HG02678 (cell line): ENCODE measurements around the gene SIGLEC8.
"Not testable (repeated sequence)": the region's sequence is repeated elsewhere in the genome, so short reads cannot be mapped to it uniquely, and the experiment has no call there.

Experiments used
- ATAC-seq: cut with Tn5 transposase; IDR thresholded peaks from one replicate; pipeline ENCODE4 v1.9.1; 2021; ENCODE audit warnings: mild to moderate bottlenecking, moderate library complexity; ENCODE audit not compliant: unreplicated experiment

SIGLEC8 gene

GRCh38 chr19:51473009-51473707, 14.9 kb upstream of the SIGLEC8 start:
- no peak for ATAC-seq

GRCh38 chr19:51472607-51473006, 14.4 kb upstream of the SIGLEC8 start:
- ATAC-seq = no peak

GRCh38 chr19:51471527-51471926, 13.3 kb upstream of the SIGLEC8 start:
- ATAC-seq = no peak

GRCh38 chr19:51470966-51471365, 12.7 kb upstream of the SIGLEC8 start:
- no peak for ATAC-seq

- ATAC-seq = no peak
Measured at GRCh38 chr19:51469629-51470028, 11.4 kb upstream of the SIGLEC8 start.

- ATAC-seq = no peak
Measured at GRCh38 chr19:51469162-51469561, 10.9 kb upstream of the SIGLEC8 start.

GRCh38 chr19:51468545-51468920, 10.3 kb upstream of the SIGLEC8 start:
- ATAC-seq = no peak

GRCh38 chr19:51467864-51468544, 9.8 kb upstream of the SIGLEC8 start:
- ATAC-seq = no peak

- no peak for ATAC-seq
Measured at GRCh38 chr19:51466723-51467122, 8.5 kb upstream of the SIGLEC8 start.

GRCh38 chr19:51463976-51464581, 5.8 kb upstream of the SIGLEC8 start:
- ATAC-seq = not testable (repeated sequence)

- ATAC-seq = no peak
Measured at GRCh38 chr19:51462681-51463080, 4.4 kb upstream of the SIGLEC8 start.

GRCh38 chr19:51462276-51462675, 4.0 kb upstream of the SIGLEC8 start:
- no peak for ATAC-seq

GRCh38 chr19:51461723-51462161, 3.5 kb upstream of the SIGLEC8 start:
- no peak for ATAC-seq

GRCh38 chr19:51460164-51460992, 2.1 kb upstream of the SIGLEC8 start:
- ATAC-seq = no peak

- ATAC-seq = no peak
Measured at GRCh38 chr19:51458899-51459505, 748 bp upstream of the SIGLEC8 start.

GRCh38 chr19:51457351-51458013, 772 bp downstream of the SIGLEC8 start:
- no peak for ATAC-seq

- ATAC-seq = no peak
Measured at GRCh38 chr19:51456541-51457290, 1.5 kb downstream of the SIGLEC8 start.

GRCh38 chr19:51450730-51451307, 7.4 kb downstream of the SIGLEC8 start:
- no peak for ATAC-seq

GRCh38 chr19:51448411-51449016, 9.7 kb downstream of the SIGLEC8 start:
- no peak for ATAC-seq
